Activated CD4-positive, alpha-beta T cell treated with anti-CD3 and anti-CD28 coated beads, Interleukin-2, amount 10 ng/mL, durations not matched to agents 24 days and 14 days (primary cell): ENCODE measurements around the gene GRM4. TPM values are rescaled to one million over a fixed set of nuclear protein-coding genes. Genes with fewer than 3 reads are reported as not detected.

Experiments
- DNase-seq: peaks from one replicate; pipeline ENCODE4 v3.0.0; 2022
- H3K27ac Mint-ChIP-seq: one replicate; pipeline ENCODE4 v1.8.0; 2022; ENCODE audit warnings: mild to moderate bottlenecking, mixed read lengths
- H3K27me3 Mint-ChIP-seq: one replicate; pipeline ENCODE4 v1.8.0; 2022; ENCODE audit warnings: mixed read lengths
- H3K36me3 Mint-ChIP-seq: one replicate; pipeline ENCODE4 v1.8.0; 2022; ENCODE audit warnings: low read depth, mild to moderate bottlenecking, mixed read lengths
- H3K4me1 Mint-ChIP-seq: one replicate; pipeline ENCODE4 v1.8.0; 2021; ENCODE audit warnings: mixed read lengths
- H3K4me3 Mint-ChIP-seq: one replicate; pipeline ENCODE4 v1.8.0; 2022; ENCODE audit warnings: mild to moderate bottlenecking, moderate library complexity, mixed read lengths
- H3K9me3 Mint-ChIP-seq: one replicate; pipeline ENCODE4 v1.8.0; 2021; ENCODE audit warnings: mixed read lengths
- intact Hi-C: fragments of 100-400 bp; cut with micrococcal nuclease; formaldehyde crosslinking; loops from one replicate; pipeline ENCODE4 v1.15.1; 2023
- total RNA-seq: library from RNA; stranded (reverse); gene quantifications from 2 replicates; pipeline ENCODE4 v1.2.3, GENCODE V29; 2022

Gene GRM4
- total RNA-seq, 1 donor from 2014 or later: not detected

GRCh38 chr6:34151321-34152041, 5.6 kb upstream of the GRM4 start:
- H3K4me1 Mint-ChIP-seq: no peaks in the 10 kb centered on the region
- H3K4me3 Mint-ChIP-seq: no peak overlapping the region
- intact Hi-C loops: no loop called here
- H3K27me3 Mint-ChIP-seq: peaks cover 71% of the 10 kb centered on the region
- no peak for DNase-seq
- H3K9me3 Mint-ChIP-seq: no peaks in the 10 kb centered on the region
- H3K36me3 Mint-ChIP-seq: no peaks in the 10 kb centered on the region
- no peak overlapping the region for H3K27ac Mint-ChIP-seq

- H3K27me3 Mint-ChIP-seq: peaks cover 76% of the 10 kb centered on the region
- no peak overlapping the region for H3K4me3 Mint-ChIP-seq
- intact Hi-C loops: no loop called here
- H3K9me3 Mint-ChIP-seq: no peaks in the 10 kb centered on the region
- H3K36me3 Mint-ChIP-seq: no peaks in the 10 kb centered on the region
- no peak overlapping the region for H3K27ac Mint-ChIP-seq
- no peak for DNase-seq
- H3K4me1 Mint-ChIP-seq: peaks cover 2% of the 10 kb centered on the region
These were observed 4.9 kb upstream of the GRM4 start for GRCh38 chr6:34150766-34151165.

- H3K36me3 Mint-ChIP-seq: no peaks in the 10 kb centered on the region
- H3K27ac Mint-ChIP-seq: no peak overlapping the region
- no peak overlapping the region for H3K4me3 Mint-ChIP-seq
- intact Hi-C loops: no loop called here
- no peak for DNase-seq
- H3K9me3 Mint-ChIP-seq: no peaks in the 10 kb centered on the region
- peaks cover 2% of the 10 kb centered on the region for H3K4me1 Mint-ChIP-seq
- peaks cover 76% of the 10 kb centered on the region for H3K27me3 Mint-ChIP-seq
These were observed 4.0 kb upstream of the GRM4 start for GRCh38 chr6:34149831-34150400.

GRCh38 chr6:34149452-34149810, 3.5 kb upstream of the GRM4 start:
- peaks cover 76% of the 10 kb centered on the region for H3K27me3 Mint-ChIP-seq
- no peak overlapping the region for H3K27ac Mint-ChIP-seq
- no peaks in the 10 kb centered on the region for H3K36me3 Mint-ChIP-seq
- H3K4me1 Mint-ChIP-seq: peaks cover 2% of the 10 kb centered on the region
- intact Hi-C loops: no loop called here
- H3K9me3 Mint-ChIP-seq: no peaks in the 10 kb centered on the region
- DNase-seq: no peak
- no peak overlapping the region for H3K4me3 Mint-ChIP-seq

GRCh38 chr6:34148631-34149451, 3.0 kb upstream of the GRM4 start:
- H3K27ac Mint-ChIP-seq: no peak overlapping the region
- intact Hi-C loops: no loop called here
- no peaks in the 10 kb centered on the region for H3K36me3 Mint-ChIP-seq
- DNase-seq: no peak
- H3K27me3 Mint-ChIP-seq: peaks cover 71% of the 10 kb centered on the region
- no peaks in the 10 kb centered on the region for H3K9me3 Mint-ChIP-seq
- peaks cover 2% of the 10 kb centered on the region for H3K4me1 Mint-ChIP-seq
- H3K4me3 Mint-ChIP-seq: no peak overlapping the region

GRCh38 chr6:34147906-34148630, 2.2 kb upstream of the GRM4 start:
- no peak for DNase-seq
- Mint-ChIP-seq H3K4me3 (no peak overlapping the region), H3K9me3 (no peaks in the 10 kb centered on the region), H3K4me1 (peaks cover 2% of the 10 kb centered on the region), H3K27ac (no peak overlapping the region), H3K27me3 (peaks cover 71% of the 10 kb centered on the region), H3K36me3 (no peaks in the 10 kb centered on the region)
- intact Hi-C loops: no loop called here

- H3K4me3 Mint-ChIP-seq: no peak overlapping the region
- peaks cover 4% of the 10 kb centered on the region for H3K4me1 Mint-ChIP-seq
- peaks cover 73% of the 10 kb centered on the region for H3K27me3 Mint-ChIP-seq
- H3K9me3 Mint-ChIP-seq: no peaks in the 10 kb centered on the region
- intact Hi-C loops: no loop called here
- DNase-seq: no peak
- no peaks in the 10 kb centered on the region for H3K36me3 Mint-ChIP-seq
- H3K27ac Mint-ChIP-seq: no peak overlapping the region
These were observed 1.1 kb upstream of the GRM4 start for GRCh38 chr6:34146801-34147592.

GRCh38 chr6:34145161-34146020, 496 bp downstream of the GRM4 start:
- no peaks in the 10 kb centered on the region for H3K36me3 Mint-ChIP-seq
- no peak overlapping the region for H3K27ac Mint-ChIP-seq
- no peaks in the 10 kb centered on the region for H3K9me3 Mint-ChIP-seq
- peak; percentile 63 for DNase-seq
- H3K4me3 Mint-ChIP-seq: no peak overlapping the region
- intact Hi-C loops: no loop called here
- H3K27me3 Mint-ChIP-seq: peaks cover 74% of the 10 kb centered on the region
- peaks cover 4% of the 10 kb centered on the region for H3K4me1 Mint-ChIP-seq

- intact Hi-C loops: no loop called here
- H3K36me3 Mint-ChIP-seq: no peaks in the 10 kb centered on the region
- H3K27me3 Mint-ChIP-seq: peaks cover 72% of the 10 kb centered on the region
- H3K4me3 Mint-ChIP-seq: peak overlapping the region; percentile 35
- DNase-seq: no peak
- H3K9me3 Mint-ChIP-seq: no peaks in the 10 kb centered on the region
- H3K27ac Mint-ChIP-seq: no peak overlapping the region
- peaks cover 4% of the 10 kb centered on the region for H3K4me1 Mint-ChIP-seq
These were observed 1.2 kb downstream of the GRM4 start for GRCh38 chr6:34144581-34145160.

GRCh38 chr6:34143884-34144580, 1.9 kb downstream of the GRM4 start:
- peaks cover 76% of the 10 kb centered on the region for H3K27me3 Mint-ChIP-seq
- intact Hi-C loops: no loop called here
- peak; percentile 73 for DNase-seq
- H3K9me3 Mint-ChIP-seq: no peaks in the 10 kb centered on the region
- H3K4me3 Mint-ChIP-seq: no peak overlapping the region
- no peak overlapping the region for H3K27ac Mint-ChIP-seq
- no peaks in the 10 kb centered on the region for H3K36me3 Mint-ChIP-seq
- peaks cover 4% of the 10 kb centered on the region for H3K4me1 Mint-ChIP-seq

- Mint-ChIP-seq H3K9me3 (no peaks in the 10 kb centered on the region), H3K4me1 (peaks cover 4% of the 10 kb centered on the region), H3K27ac (no peak overlapping the region), H3K36me3 (no peaks in the 10 kb centered on the region), H3K27me3 (peaks cover 73% of the 10 kb centered on the region), H3K4me3 (peak overlapping the region; percentile 30)
- no peak for DNase-seq
- intact Hi-C loops: no loop called here
These were observed 2.5 kb downstream of the GRM4 start for GRCh38 chr6:34143196-34143883.
